ENCODE results near the gene PTPRA. TPM values are rescaled to one million over a fixed set of nuclear protein-coding genes. Genes with fewer than 3 reads are reported as not detected.
"Not testable (repeated sequence)": the region's sequence is repeated elsewhere in the genome, so short reads cannot be mapped to it uniquely, and the experiment has no call there.

Gene PTPRA
- total RNA-seq, 2 experiments from 2014 or later = 65.4 to 69.5 TPM

DNA sequence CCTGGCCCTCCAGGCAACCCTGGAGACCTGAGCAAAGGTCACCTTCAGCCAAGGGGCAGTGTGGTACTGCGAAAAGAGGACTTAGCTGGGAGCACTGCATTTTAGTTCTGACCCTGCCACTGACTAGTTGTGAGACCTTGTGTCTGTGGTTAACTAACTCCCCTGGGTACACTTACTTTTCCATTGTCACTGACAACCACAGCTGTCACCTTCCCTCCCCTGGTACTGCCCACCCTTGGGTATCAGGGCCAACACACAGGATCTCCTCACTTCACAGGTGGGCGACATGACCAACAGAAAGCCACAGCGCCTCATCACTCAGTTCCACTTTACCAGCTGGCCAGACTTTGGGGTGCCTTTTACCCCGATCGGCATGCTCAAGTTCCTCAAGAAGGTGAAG lies 148.5 kb downstream of the PTPRA start:
- ATAC-seq (ENCODE audit: poor library complexity) (no peak), DNase-seq (no peak)
- POLR2A ChIA-PET = no interaction called here
- Histone ChIP-seq H3K4me3 (ENCODE audit: low read length) (no peak overlapping the region), H3K27me3 (ENCODE audit: control insufficient read depth in 1 of 2, insufficient read depth in 2 of 2, low read length in 2 of 2) (no peaks in the 10 kb centered on the region), H3K36me3 (ENCODE audit: insufficient read depth, low read length) (peaks cover 61% of the 10 kb centered on the region), H3K9me3 (ENCODE audit: control insufficient read depth in 1 of 2, insufficient read depth in 1 of 2, low read length in 2 of 2) (no peaks in the 10 kb centered on the region), H3K4me1 (ENCODE audit: insufficient read depth, low read length) (no peaks in the 10 kb centered on the region), H3K27ac (ENCODE audit: low read depth in 1 of 2, low read length in 2 of 2) (no peak overlapping the region)
- no peaks in the 10 kb centered on the region for H3K27me3 Mint-ChIP-seq
- TF ChIP-seq, protein P1, sequence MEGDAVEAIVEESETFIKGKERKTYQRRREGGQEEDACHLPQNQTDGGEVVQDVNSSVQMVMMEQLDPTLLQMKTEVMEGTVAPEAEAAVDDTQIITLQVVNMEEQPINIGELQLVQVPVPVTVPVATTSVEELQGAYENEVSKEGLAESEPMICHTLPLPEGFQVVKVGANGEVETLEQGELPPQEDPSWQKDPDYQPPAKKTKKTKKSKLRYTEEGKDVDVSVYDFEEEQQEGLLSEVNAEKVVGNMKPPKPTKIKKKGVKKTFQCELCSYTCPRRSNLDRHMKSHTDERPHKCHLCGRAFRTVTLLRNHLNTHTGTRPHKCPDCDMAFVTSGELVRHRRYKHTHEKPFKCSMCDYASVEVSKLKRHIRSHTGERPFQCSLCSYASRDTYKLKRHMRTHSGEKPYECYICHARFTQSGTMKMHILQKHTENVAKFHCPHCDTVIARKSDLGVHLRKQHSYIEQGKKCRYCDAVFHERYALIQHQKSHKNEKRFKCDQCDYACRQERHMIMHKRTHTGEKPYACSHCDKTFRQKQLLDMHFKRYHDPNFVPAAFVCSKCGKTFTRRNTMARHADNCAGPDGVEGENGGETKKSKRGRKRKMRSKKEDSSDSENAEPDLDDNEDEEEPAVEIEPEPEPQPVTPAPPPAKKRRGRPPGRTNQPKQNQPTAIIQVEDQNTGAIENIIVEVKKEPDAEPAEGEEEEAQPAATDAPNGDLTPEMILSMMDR (IDR thresholded peaks at IDR 0.05) = no peak
- H3K27ac Mint-ChIP-seq = no peak overlapping the region
- no peak overlapping the region for H3K4me3 Mint-ChIP-seq
- no peaks in the 10 kb centered on the region for H3K4me1 Mint-ChIP-seq (ENCODE audit: low read depth)
- no peaks in the 10 kb centered on the region for H3K9me3 Mint-ChIP-seq
- H3K36me3 Mint-ChIP-seq (ENCODE audit: low read depth) = peaks cover 77% of the 10 kb centered on the region
- CTCF ChIA-PET = no interaction called here
- intact Hi-C loops (cut with DNase I, micrococcal nuclease) = no loop called here

DNA sequence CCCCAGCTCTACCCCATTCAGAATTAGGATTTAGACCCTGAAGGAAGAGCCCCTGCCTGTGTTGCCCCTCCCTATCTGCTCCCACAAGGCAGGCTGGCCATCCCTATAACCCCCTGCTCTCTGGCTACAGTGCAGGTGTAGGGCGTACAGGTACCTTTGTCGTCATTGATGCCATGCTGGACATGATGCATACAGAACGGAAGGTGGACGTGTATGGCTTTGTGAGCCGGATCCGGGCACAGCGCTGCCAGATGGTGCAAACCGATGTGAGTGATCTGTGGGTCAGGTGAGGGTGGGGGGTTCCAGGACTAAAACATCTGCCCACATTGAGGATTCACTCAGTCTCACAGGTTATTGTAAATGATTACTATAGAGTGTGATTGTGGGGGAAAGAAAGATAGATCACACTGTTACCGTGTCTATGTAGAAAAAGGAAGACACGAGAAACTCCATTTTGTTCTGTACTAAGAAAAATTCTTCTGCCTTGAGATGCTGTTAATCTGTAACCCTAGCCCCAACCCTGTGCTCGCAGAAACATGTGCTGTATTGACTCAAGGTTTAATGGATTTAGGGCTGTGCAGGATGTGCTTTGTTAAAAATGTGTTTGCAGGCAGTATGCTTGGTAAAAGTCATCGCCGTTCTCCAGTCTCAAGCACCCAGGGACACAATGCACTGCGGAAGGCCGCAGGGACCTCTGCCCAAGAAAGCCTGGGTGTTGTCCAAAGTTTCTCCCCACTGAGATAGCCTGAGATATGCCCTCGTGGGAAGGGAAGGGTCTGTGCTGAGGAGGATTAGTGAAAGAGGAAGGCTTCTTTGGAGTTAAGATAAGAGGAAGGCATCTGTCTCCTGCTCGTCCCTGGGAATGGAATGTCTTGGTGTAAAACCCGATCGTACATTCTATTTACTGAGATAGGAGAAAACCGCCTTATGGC lies 149.5 kb downstream of the PTPRA start:
- ATAC-seq (ENCODE audit: poor library complexity); H3K27me3 Mint-ChIP-seq; CTCF ChIA-PET; H3K9me3 Mint-ChIP-seq; H3K4me3 ChIP-seq (ENCODE audit: low read length); H3K9me3 ChIP-seq (ENCODE audit: control insufficient read depth in 1 of 2, insufficient read depth in 1 of 2, low read length in 2 of 2); H3K27ac ChIP-seq (ENCODE audit: low read depth in 1 of 2, low read length in 2 of 2); H3K4me3 Mint-ChIP-seq; intact Hi-C loops (cut with DNase I, micrococcal nuclease); H3K27me3 ChIP-seq (ENCODE audit: control insufficient read depth in 1 of 2, insufficient read depth in 2 of 2, low read length in 2 of 2); H3K4me1 Mint-ChIP-seq (ENCODE audit: low read depth); H3K27ac Mint-ChIP-seq; DNase-seq; H3K4me1 ChIP-seq (ENCODE audit: insufficient read depth, low read length); POLR2A ChIA-PET: not testable (repeated sequence)
- H3K36me3 Mint-ChIP-seq (ENCODE audit: low read depth) = peaks cover 77% of the 10 kb centered on the region
- peaks cover 66% of the 10 kb centered on the region for H3K36me3 ChIP-seq (ENCODE audit: insufficient read depth, low read length)

DNA sequence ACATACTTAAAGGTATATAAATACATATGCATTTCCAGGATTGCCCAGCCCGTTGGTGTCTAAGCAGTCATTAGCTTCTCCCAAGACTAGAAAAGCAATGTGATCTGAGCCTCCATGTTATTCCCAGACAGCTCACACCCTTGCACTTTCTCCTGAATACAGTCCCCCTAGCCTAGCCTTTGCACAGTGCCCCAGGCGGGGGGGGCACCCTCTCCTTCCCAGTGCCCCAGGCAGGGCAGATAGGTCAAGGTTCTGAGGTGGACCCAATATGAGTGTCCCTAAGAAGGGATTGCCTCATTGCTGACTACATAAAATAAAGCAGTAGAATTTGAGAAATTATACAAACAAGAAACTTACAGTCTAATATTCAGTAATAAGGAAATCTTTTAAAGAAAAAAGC lies 154.7 kb downstream of the PTPRA start:
- H3K9me3 ChIP-seq (ENCODE audit: control insufficient read depth in 1 of 2, insufficient read depth in 1 of 2, low read length in 2 of 2) = no peaks in the 10 kb centered on the region
- H3K4me1 ChIP-seq (ENCODE audit: insufficient read depth, low read length) = no peaks in the 10 kb centered on the region
- H3K36me3 ChIP-seq (ENCODE audit: insufficient read depth, low read length) = peaks cover 63% of the 10 kb centered on the region
- Mint-ChIP-seq H3K4me1 (ENCODE audit: low read depth) (no peaks in the 10 kb centered on the region), H3K36me3 (ENCODE audit: low read depth) (peaks cover 70% of the 10 kb centered on the region), H3K4me3 (no peak overlapping the region), H3K27me3 (no peaks in the 10 kb centered on the region), H3K27ac (no peak overlapping the region), H3K9me3 (no peaks in the 10 kb centered on the region)
- no peak overlapping the region for H3K27ac ChIP-seq (ENCODE audit: low read depth in 1 of 2, low read length in 2 of 2)
- H3K27me3 ChIP-seq (ENCODE audit: control insufficient read depth in 1 of 2, insufficient read depth in 2 of 2, low read length in 2 of 2) = no peaks in the 10 kb centered on the region
- TF ChIP-seq, protein P1 (IDR thresholded peaks at IDR 0.05) = no peak
- DNase-seq = no peak
- POLR2A ChIA-PET = no interaction called here
- CTCF ChIA-PET = no interaction called here
- no peak overlapping the region for H3K4me3 ChIP-seq (ENCODE audit: low read length)
- ATAC-seq (ENCODE audit: poor library complexity) = no peak
- intact Hi-C loops (cut with DNase I, micrococcal nuclease) = no loop called here

All from CD4-positive, alpha-beta T cell (primary cell).